HG03108 (cell line): ENCODE measurements around the gene PRELID1.
"Not testable (repeated sequence)": the region's sequence is repeated elsewhere in the genome, so short reads cannot be mapped to it uniquely, and the experiment has no call there.

Experiments
- ATAC-seq: cut with Tn5 transposase; IDR thresholded peaks from one replicate; pipeline ENCODE4 v1.9.1; 2021; ENCODE audit warnings: moderate library complexity; ENCODE audit not compliant: unreplicated experiment

The PRELID1 gene

DNA sequence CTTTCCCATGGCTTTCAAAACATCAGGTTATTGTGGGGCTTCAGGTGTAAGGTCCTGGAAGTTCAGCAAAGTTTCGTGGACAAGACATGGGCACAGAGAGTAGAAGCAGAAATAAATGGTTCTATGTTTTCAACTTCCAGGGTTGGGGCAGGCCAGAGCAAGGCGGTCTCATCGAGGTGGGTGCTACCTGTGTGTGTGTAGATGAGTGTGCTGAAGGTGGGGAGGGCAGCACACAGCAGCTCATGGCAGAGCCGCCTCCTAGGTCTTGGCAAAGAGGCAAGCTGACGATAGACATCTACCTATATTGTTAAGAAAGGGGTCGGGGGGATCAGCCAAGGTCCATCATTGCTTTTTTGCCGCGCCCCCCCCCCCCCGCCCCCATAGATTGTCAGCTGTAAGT, 3.9 kb upstream of the PRELID1 start:
- no peak for ATAC-seq

DNA sequence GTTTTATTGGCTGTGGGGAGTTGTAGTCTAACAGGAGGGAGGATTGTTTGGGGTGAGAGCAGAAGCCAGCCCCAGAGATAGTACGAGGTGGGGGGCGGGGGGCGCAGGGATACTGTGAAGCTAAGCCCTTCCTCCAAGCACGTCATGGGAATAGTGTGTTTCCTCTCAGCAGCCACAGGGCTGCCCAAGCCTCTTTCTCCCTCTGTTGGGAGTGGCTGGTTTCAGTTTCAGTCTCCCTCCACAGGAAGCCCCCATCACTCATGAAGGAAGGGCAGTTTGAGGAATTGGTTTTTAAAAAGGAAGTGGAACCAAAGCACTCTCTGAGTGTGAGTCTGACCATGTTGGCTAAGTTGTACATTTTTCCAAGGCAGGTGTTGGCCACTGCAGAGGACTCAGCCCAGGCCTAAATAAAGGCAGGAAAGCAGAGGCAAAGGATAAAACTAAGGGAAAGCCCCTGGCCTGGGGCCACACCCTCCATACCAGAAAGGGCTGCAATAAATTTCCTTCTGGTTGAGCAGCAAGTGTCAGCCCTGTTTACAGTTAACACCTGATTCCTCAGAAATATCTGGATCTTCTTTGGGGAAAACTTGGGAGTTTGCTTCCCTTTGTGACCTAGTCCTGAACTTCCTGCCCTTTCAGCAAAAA, 3.2 kb upstream of the PRELID1 start:
- ATAC-seq: peak; percentile 36

DNA sequence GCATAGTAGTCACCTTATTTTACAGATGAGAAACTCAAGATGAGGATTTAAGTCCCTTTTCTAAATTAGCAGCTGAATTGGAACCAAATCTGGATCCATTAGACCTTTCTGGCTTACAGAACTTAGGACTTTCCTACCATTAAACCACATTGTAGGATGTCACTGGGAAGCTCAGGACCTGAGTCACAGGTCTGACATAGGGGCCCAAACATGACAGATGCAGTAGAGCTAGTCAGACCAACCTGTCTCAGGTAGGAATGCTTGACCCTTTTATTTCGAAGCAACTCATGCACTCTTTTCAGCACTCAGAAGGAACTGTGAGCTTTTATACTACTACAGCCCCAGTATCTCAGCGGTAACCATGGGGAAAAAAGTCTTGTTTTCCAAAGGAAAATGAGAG, 2.6 kb upstream of the PRELID1 start:
- no peak for ATAC-seq

DNA sequence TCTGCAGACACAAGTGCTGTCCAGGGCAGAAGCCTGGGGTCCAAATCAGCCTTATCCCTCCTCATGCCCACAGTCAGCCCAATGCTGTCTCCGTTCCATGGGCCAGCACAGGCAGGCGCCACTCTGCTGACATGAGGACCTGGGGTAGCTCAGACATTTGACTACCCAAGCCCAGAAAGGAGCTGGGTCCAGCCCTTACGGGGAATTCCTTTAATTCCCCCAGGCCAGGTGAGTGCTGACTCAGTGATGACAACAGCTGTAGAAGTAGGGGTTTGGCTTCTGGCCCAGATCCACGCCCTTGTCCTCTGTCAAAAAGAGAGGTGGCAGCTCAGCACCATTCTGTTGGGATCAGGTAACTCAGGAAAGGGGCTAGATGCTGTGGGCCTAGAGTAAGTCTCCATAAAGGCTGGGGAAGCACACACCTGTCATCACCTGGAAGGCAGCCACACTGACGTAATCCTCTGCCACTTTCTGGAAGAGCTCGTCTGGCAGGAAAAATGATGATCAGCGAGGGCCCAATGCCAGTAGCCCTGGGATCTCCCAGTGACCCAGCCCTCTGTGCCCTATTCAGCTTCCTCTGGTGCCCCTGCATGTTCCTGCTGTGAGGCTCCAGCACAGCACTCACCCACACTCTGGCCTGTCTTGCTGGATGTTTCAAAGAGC, 2.0 kb upstream of the PRELID1 start:
- no peak for ATAC-seq

GRCh38 chr5:177302354-177303110, 1.1 kb upstream of the PRELID1 start:
- no peak for ATAC-seq

GRCh38 chr5:177303925-177304391, 359 bp downstream of the PRELID1 start:
- ATAC-seq: no peak

GRCh38 chr5:177304392-177305119, 957 bp downstream of the PRELID1 start:
- no peak for ATAC-seq

GRCh38 chr5:177306103-177306640, 2.6 kb downstream of the PRELID1 start:
- ATAC-seq: not testable (repeated sequence)

- no peak for ATAC-seq
Observed at GRCh38 chr5:177306674-177307543, 3.3 kb downstream of the PRELID1 start.

DNA sequence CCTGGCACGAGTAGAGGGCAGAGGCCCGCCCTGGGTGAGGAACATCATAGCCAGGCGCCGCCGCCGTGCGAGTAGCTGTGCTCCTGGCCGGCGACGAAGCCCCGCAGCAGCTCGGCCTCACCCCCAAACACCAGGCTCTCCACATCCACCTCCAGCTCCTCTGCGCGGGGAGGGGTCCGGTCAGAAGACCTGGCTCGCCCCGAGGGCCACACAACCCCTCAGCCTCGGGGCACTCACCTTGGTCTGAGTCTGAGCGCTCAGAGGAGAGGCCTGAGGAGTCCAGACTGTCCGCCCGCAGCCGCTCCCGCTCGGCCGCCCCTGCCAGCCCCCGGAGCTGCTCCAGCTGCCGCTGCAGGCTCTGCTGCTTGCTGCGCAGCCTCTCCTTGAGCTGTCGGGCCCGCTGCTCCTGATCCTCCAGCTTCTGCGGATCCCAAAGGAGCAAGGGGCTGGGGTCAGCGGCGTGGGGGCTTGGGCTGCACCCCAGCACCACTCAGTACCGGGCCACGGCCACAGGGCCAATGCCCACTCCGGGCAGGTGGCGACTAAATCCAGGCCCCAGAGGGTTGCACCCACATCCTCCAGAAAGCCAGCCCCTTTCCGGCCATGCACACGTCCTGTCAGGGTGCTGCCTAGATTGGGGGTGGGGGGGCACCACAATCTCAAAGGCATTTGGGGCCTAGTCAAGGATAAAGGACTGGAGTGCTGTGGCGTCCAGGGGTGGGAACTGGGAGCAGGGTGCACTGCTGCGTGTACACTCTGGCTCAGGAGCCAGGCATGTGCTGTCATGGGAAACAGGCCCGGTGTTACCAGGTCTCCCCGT, 4.2 kb downstream of the PRELID1 start:
- no peak for ATAC-seq

DNA sequence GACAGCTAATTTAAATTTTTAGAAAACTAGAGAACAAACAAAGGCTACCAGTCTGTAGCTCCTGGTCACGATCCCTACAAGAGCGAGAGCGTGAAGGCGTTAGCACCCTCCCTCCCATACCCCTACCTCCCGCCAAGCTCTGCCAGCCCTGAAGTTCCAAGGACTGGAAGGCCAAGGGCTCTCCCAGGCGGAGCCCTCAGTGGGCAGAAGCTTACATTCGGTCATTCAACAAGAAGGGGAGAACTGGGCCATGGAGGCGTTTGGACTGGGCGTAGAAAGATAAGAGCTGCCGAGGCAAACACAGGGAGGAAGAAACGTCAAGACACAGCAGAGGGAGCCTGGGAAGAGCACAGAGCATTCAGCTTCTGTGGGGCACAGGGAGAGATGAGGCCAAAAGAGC, 5.1 kb downstream of the PRELID1 start:
- no peak for ATAC-seq

DNA sequence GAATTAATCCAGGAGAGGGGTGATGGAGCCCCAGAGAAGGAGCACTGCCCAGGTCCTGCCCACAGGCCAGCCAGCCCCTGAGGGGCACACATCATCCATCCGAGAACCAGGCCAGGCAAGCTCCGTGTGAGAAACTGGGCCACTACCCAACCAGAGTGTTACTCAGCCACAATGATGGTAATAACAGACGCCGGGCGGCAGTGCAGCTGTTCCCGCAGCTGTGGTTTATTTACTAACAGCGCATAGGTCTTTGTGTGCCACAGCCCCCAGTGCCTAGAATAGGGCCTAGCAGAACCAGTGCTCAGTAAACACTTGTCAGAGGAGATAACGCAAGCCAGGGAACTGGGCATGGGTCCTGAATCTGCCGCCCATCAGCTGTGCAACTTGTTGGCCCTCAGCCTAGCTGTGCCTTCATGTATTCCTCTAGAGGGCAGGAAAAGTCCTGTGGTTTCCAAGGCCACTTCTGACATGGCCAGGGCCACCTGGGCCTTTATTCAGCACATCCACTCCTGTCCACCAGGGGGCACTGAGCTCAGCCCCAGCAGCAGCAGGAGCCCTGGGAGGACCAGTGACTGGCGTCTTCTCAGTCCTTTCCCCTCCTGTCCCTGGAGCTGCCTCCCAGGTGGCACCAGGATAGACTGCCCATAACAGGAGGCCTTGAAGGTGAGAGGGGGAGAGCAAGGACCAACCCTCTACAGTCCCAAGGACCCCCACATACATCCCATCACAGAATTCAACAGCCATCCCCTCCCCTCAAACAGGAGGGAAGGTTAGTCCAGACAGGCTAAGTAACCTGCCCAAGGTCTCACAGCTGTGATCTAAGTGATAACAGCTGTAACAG, 6.0 kb downstream of the PRELID1 start:
- no peak for ATAC-seq

- ATAC-seq: no peak
Observed at GRCh38 chr5:177310332-177310731, 6.7 kb downstream of the PRELID1 start.

DNA sequence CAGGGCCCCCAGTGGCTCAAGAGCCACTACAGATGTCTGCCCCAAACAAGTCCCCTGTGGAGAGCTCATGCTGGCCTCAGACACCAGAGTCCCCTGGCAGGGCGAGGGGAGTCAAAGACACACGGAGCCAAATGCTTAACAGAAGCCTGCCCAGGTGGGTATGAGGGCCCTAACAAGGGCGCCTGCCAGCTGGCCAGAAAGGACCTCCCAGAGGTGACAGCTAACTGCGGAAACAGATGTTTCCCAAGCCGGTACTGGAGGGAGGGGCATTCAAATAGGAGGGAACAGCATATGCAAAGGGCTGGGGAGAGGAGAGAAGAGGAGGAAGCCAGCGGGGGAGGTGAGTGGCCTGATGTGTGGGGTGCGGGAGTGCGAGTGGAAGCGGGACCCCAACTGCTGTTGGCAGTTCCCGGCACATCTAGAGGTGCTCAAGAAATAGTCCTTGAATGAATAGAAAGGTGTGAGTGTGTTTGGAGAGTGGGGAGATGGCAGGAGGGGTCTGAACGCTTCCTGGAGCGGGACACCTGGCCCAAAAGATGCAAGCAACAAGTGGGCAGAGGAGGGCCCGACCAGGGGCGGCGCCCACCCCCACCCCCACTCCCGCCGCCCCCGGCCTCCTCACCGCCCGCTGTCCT, 7.3 kb downstream of the PRELID1 start:
- ATAC-seq: no peak

- ATAC-seq: no peak
Observed at GRCh38 chr5:177311392-177311722, 7.8 kb downstream of the PRELID1 start.

- ATAC-seq: peak; percentile 70
Observed at GRCh38 chr5:177311723-177312648, 8.4 kb downstream of the PRELID1 start, which contains the start of gene MXD3. Gene MXD3 (minus strand): TSS chr5:177311898. CDS start chr5:177311830, 68 bp downstream.
